CD4-positive, alpha-beta T cell treated with Interferon gamma for 1 hour (primary cell): ENCODE measurements around the gene MSRB3.

ENCODE experiments used
- DNase-seq: peaks from one replicate; pipeline ENCODE4 v3.0.0-alpha.2; 2020

Gene MSRB3

DNA sequence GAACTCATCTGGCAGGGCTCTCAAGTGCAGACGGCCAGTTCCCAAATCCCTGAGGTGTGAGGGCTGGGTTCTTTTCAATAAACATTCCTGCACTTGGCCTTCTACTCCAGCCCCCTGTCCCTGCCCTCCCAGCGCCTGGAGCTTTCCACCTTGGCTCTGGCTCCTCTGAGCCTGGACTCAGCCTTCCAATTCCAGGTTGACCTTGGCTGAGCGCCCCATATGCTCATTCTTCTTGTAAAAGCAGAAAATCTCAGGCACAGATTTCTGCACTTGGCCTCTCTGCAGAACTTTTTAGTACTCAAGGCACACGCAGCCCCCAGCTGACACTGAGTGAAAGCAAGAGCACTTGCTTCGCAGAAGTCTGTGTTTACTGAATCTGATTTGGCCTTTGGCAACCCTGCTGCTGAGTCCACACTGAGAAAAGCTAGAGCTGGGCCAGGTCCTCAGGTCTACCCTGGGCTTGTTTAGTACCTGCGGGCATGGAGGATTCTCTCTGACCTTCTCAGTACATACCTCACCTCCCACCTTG, 222.7 kb downstream of the MSRB3 start:
- DNase-seq: no peak

DNA sequence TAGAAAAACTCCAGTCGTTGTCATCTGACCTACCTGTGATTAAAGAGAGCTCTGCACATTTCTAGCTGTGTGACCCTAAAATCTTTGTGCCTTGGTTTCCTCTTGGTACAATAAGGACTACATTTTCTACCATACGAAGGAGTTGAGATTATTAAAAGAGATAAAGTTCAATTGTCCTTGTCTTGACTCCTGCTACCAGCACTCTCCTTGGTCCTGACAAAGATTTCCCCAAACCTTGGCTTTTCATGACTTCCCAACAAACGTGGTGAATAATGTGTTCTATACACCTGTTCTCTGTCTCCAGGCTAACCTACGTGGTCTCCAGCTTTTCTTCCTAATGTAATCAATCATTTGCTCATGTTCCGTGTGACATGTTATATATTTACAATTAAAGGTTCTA, 223.5 kb downstream of the MSRB3 start:
- no peak for DNase-seq

- DNase-seq: no peak
Measured at GRCh38 chr12:65504417-65504816, 225.9 kb downstream of the MSRB3 start.

DNA sequence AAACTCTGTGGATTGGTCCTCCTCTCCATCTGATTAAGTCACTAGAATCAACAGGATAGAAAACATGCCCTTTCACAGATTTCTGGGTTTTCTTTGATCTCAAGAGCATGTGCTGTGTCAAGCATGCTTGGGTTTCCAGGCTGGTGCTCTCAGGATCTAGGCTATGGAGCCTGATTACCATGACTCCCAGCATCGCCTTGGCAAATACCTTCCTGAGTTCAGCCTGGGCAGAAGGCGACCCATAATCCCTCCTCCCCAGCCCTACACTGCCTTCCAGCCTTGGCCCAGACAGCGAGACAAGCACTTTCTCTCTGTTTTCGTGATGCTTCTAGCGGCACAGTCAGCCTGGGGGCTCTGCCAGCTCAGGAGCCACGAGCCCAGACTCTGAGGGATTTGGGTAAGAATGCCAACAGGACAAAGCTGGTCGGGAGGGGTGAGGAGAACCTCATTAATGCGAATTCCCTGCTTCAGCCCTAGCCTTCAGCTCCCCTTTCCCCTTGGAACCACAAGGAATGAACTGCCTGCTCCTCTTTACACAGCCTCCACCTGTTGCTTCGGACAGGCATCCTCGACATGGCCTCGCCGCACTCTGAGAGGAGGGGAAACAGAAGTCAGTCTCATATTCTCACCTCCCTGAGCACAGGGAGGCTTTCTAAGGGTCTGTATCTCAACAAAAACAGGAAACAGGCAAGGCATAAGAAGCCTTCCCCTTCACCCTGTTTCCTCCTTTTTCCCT, 227.1 kb downstream of the MSRB3 start:
- no peak for DNase-seq

DNA sequence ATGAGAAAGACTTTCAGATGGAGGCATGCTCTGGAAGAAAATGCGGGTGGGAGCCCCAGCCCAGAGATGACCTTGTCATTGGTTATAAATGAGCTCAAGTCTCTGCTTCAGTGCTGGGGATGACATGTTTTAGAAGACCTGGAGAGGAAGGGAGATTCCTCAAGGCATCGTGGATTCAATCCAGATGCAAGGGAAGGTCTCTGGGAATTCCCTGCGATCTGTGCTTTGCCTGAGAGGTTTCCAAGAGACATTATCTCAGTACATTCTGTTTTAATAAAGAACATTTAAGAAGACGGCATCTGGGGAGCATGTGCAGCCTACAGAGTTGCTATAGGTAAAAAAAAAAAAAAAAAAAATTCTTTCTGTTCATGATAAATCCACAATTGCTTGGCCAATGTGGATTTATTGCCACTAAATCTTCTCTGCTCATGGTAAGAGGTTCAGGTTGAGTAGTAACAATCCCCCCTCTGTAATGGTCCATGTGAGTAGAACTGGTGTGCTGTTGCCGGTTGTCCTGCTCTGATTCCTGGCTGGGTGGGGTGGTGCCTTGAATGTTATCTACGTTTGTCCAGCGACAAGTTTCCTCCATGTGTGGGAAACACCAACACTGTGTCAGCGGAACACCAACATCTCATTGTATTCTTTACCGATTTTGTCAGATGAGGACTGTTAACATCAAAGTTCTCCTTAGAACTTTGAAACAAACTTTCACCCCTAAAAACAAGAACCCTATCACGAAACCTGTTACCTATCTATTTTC, 230.0 kb downstream of the MSRB3 start:
- no peak for DNase-seq

- DNase-seq: no peak
Measured at GRCh38 chr12:65510007-65510406, 231.5 kb downstream of the MSRB3 start.

GRCh38 chr12:65510584-65511050, 232.1 kb downstream of the MSRB3 start:
- no peak for DNase-seq

GRCh38 chr12:65511134-65511834, 232.8 kb downstream of the MSRB3 start:
- no peak for DNase-seq

DNA sequence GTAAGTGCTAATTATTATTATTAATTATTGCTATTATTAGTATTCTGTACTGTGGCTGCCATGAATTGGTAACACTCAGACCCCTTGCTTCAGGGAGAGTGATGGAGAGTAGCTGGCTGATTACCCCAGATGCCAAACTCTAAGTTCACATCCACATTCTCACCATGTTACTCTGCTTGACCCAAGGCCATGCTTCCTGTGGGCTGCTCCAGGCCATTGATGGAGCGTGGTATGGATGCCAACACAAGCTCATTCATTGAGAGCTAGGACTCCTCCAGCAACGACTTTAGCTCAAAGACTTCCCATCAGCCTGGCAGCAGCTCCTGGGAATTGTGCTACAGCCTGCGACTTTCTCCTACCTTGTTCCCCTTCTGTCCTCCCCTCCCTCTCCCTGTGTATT, 233.4 kb downstream of the MSRB3 start:
- DNase-seq: no peak
